ENCODE data around the gene ACOT6.

DNA sequence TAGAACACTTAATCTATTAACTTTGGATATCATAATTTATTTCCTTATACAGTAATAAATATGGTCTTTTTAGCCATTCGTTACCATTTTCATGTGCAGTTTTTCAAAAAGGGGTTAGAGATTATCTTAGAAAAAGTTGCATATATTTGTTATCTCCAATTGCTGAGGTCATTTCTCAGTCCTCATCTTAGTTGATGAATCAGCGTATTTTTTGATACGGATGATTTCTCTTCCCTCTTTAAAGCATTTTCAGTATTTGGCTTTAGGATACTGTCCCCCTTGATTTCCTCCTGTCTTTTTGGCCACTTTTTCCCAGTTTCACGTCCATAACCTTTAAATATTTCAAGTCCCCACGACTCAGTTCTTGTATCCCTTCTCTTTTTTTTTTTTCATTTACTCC, 54.3 kb downstream of the ACOT6 start:
- TF ChIP-seq, protein P1, sequence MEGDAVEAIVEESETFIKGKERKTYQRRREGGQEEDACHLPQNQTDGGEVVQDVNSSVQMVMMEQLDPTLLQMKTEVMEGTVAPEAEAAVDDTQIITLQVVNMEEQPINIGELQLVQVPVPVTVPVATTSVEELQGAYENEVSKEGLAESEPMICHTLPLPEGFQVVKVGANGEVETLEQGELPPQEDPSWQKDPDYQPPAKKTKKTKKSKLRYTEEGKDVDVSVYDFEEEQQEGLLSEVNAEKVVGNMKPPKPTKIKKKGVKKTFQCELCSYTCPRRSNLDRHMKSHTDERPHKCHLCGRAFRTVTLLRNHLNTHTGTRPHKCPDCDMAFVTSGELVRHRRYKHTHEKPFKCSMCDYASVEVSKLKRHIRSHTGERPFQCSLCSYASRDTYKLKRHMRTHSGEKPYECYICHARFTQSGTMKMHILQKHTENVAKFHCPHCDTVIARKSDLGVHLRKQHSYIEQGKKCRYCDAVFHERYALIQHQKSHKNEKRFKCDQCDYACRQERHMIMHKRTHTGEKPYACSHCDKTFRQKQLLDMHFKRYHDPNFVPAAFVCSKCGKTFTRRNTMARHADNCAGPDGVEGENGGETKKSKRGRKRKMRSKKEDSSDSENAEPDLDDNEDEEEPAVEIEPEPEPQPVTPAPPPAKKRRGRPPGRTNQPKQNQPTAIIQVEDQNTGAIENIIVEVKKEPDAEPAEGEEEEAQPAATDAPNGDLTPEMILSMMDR (IDR thresholded peaks at IDR 0.05; ENCODE audit: poor library complexity): no peak
- TF ChIP-seq EZH2 (IDR thresholded peaks at IDR 0.05; ENCODE audit: borderline replicate concordance): no peak

Measured in hepatocyte (in vitro differentiated cells).